Stimulated activated CD4-positive, alpha-beta T cell treated with anti-CD3 and anti-CD28 coated beads, Interleukin-4, amount 100 ng/mL, for 24 hours (primary cell): Measurements from ENCODE around the gene DOHH.
A peak's percentile ranks its signal among the peaks of the same experiment; 100 is the strongest.

ENCODE experiments used
- DNase-seq: peaks from one replicate; pipeline ENCODE4 v3.0.0-alpha.2; 2020

DOHH gene

GRCh38 chr19:3500429-3501101, at the start of gene DOHH:
Gene DOHH (minus strand): TSS chr19:3500674. CDS start chr19:3496814, 3,860 bp downstream.
- DNase-seq: peak; percentile 98

GRCh38 chr19:3549816-3550215, 49.3 kb upstream of the DOHH start:
- no peak for DNase-seq

GRCh38 chr19:3548606-3549005, 48.1 kb upstream of the DOHH start:
- DNase-seq: no peak

- DNase-seq: no peak
Measured at GRCh38 chr19:3547767-3548282, 47.4 kb upstream of the DOHH start.

GRCh38 chr19:3547301-3547731, 46.8 kb upstream of the DOHH start:
- peak; percentile 39 for DNase-seq

GRCh38 chr19:3546119-3546518, 45.6 kb upstream of the DOHH start:
- no peak for DNase-seq

GRCh38 chr19:3545669-3546034, 45.2 kb upstream of the DOHH start:
- DNase-seq: no peak

- peak; percentile 83 for DNase-seq
Measured at GRCh38 chr19:3544742-3545668, 44.5 kb upstream of the DOHH start.

- DNase-seq: no peak
Measured at GRCh38 chr19:3544058-3544376, 43.5 kb upstream of the DOHH start.

GRCh38 chr19:3543150-3544057, 42.9 kb upstream of the DOHH start:
- DNase-seq: no peak

- DNase-seq: no peak
Measured at GRCh38 chr19:3539756-3540118, 39.3 kb upstream of the DOHH start.

GRCh38 chr19:3538965-3539755, 38.7 kb upstream of the DOHH start, which contains the start of gene TEKTIP1:
Gene TEKTIP1 (plus strand): TSS chr19:3539174. CDS start chr19:3539178, 4 bp downstream.
- DNase-seq: no peak

GRCh38 chr19:3538258-3538929, 37.9 kb upstream of the DOHH start:
- DNase-seq: no peak

- DNase-seq: no peak
Measured at GRCh38 chr19:3537438-3538240, 37.2 kb upstream of the DOHH start.

- DNase-seq: no peak
Measured at GRCh38 chr19:3537101-3537437, 36.6 kb upstream of the DOHH start.

- DNase-seq: no peak
Measured at GRCh38 chr19:3536429-3537100, 36.1 kb upstream of the DOHH start.

GRCh38 chr19:3535981-3536380, 35.5 kb upstream of the DOHH start:
- no peak for DNase-seq

GRCh38 chr19:3535563-3535965, 35.1 kb upstream of the DOHH start:
- no peak for DNase-seq

GRCh38 chr19:3535235-3535535, 34.7 kb upstream of the DOHH start:
- no peak for DNase-seq
